Muscle of leg (tissue), 11 donors: ENCODE data around the gene KANSL1. TPM values are rescaled to one million over a fixed set of nuclear protein-coding genes. Genes with fewer than 3 reads are reported as not detected.

Source experiments
- DNase-seq: peaks from one replicate; pipeline ENCODE4 v3.0.0; 2013
- H3K27ac ChIP-seq: one replicate; pipeline ENCODE4 v1.5.1; 2013; ENCODE audit warnings: mild to moderate bottlenecking, low read length, control low read depth
- H3K27me3 ChIP-seq: one replicate; pipeline ENCODE4 v1.6.1; 2013; ENCODE audit warnings: low read length; ENCODE audit not compliant: control insufficient read depth, insufficient read depth
- H3K36me3 ChIP-seq: one replicate; pipeline ENCODE4 v1.6.1; 2013; ENCODE audit warnings: low read length; ENCODE audit not compliant: control insufficient read depth, insufficient read depth
- H3K4me1 ChIP-seq: one replicate; pipeline ENCODE4 v1.6.1; 2013; ENCODE audit warnings: low read length; ENCODE audit not compliant: control insufficient read depth, insufficient read depth
- H3K4me3 ChIP-seq: one replicate; pipeline ENCODE4 v1.5.1; 2013; ENCODE audit warnings: low read length, control low read depth
- H3K9me3 ChIP-seq: replicated peaks from 2 replicates; pipeline ENCODE4 v1.6.1; 2013; ENCODE audit warnings: low read depth, low read length; ENCODE audit not compliant: control insufficient read depth
- WGBS: methylation state at CpG from one replicate; pipeline ENCODE4 v1.1.5; 2013; ENCODE audit warnings: missing lambda C conversion rate; ENCODE audit not compliant: insufficient coverage; 5-methylcytosine and 5-hydroxymethylcytosine counted together
- polyA plus RNA-seq, 8 donors: library from polyadenylated mRNA; unstranded; fragments of 120-200 nt; gene quantifications; one replicate each; pipeline versions ENCODE4 v1.2.1 to v1.2.3, GENCODE V29; 2013; ENCODE audit warnings: inconsistent platforms in 1 of 8, low replicate concordance in 1 of 8; ENCODE audit not compliant: insufficient read length in 8 of 8, insufficient read depth in 1 of 8
- total RNA-seq: library from RNA; stranded (reverse); fragments of 120-200 nt; gene quantifications from one replicate; pipeline ENCODE4 v1.2.4, GENCODE V29; 2013

The KANSL1 gene
- total and polyA plus RNA-seq, 9 donors: 27.9 to 76.6 (median 32.2) TPM

DNA sequence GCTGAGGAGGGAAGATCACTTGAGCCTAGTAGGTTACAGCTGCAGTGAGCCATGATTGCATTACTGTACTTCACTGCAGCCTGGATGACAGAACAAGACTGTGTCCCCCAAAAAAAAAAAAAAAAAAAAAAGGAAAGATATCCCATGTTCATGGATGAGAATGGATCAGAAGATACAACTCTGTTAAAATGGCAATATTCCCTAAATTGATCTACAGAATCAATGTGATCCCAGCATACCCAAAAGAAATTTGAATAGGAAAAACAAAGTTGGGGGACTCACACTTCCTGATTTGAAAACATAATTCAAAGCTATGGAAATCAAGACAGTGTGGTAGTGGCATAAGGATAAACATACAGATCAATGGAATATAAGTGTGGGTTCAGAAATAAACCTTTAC is 12.7 kb upstream of the KANSL1 start:
- Histone ChIP-seq H3K36me3 (no peaks in the 10 kb centered on the region), H3K4me3 (no peak overlapping the region), H3K27me3 (no peaks in the 10 kb centered on the region), H3K27ac (no peak overlapping the region), H3K4me1 (no peaks in the 10 kb centered on the region), H3K9me3 (peaks cover 8% of the 10 kb centered on the region)
- no peak for DNase-seq

DNA sequence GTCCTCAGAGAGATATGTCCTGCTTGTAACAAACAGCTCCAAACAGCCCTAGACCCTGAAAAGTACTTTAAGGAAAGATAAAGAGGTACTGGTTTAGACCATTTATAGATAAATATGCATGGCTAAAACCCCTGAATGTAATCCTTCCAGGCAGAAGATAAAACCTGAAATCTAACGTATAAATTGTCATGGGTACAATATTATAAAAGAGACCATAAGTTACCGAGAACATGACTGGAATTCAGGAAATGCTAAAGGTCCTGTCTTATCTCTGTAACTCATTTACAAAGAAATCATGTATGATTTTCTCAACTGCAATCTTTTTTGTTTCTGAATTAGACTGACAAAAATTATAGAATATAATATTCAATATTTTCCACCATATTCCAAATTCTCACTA is 9.2 kb upstream of the KANSL1 start:
- no peak for DNase-seq
- Histone ChIP-seq H3K4me1 (no peaks in the 10 kb centered on the region), H3K36me3 (no peaks in the 10 kb centered on the region), H3K4me3 (no peak overlapping the region), H3K27ac (no peak overlapping the region), H3K9me3 (peaks cover 8% of the 10 kb centered on the region), H3K27me3 (no peaks in the 10 kb centered on the region)
- no CpG with 5 or more reads among the region's 2 CpGs for WGBS

DNA sequence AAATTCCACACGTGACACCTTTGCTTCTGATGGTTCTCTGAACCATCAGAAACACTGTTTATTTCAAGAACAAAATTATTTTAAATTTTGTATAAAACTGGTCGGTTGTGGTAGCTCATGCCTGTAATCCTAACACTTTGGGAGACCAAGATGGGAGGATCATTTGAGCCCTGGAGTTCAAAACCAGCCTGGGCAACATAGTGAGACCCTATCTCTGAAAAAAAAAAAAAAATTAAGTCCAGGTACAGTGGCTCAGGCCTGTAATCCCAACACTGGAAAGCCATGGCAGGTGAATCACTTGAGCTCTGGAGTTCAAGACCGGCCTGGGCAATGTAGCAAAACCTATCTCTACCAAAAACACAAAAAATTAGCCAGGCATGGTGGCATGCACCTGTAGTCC is 8.3 kb upstream of the KANSL1 start:
- Histone ChIP-seq H3K36me3 (no peaks in the 10 kb centered on the region), H3K9me3 (peaks cover 8% of the 10 kb centered on the region), H3K27me3 (no peaks in the 10 kb centered on the region), H3K27ac (no peak overlapping the region), H3K4me3 (no peak overlapping the region), H3K4me1 (no peaks in the 10 kb centered on the region)
- no peak for DNase-seq
- 100% methylated on average over 1 of the region's 3 CpGs for WGBS

DNA sequence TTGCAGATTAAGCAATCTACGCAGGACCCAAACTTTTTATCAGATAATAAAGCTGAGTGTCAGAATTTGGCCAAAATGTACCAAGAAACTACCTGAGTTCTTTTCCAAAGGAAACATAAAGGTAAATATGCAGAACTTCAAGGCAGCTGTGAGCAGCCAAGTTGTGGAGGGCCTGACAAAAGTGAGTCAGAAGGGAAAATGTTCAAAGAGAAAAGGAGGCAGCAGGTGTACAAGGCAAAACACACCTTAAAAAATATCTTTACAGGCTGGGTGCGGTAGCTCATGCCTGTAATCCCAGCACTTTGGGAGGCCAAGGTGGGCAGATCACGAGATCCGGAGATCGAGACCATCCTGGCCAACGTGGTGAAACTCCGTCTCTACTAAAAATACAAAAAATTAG is 7.0 kb upstream of the KANSL1 start:
- WGBS: 96% methylated on average over 5 of the region's 7 CpGs
- Histone ChIP-seq H3K9me3 (no peaks in the 10 kb centered on the region), H3K4me3 (no peak overlapping the region), H3K4me1 (no peaks in the 10 kb centered on the region), H3K27ac (no peak overlapping the region), H3K27me3 (no peaks in the 10 kb centered on the region), H3K36me3 (no peaks in the 10 kb centered on the region)
- DNase-seq: no peak

DNA sequence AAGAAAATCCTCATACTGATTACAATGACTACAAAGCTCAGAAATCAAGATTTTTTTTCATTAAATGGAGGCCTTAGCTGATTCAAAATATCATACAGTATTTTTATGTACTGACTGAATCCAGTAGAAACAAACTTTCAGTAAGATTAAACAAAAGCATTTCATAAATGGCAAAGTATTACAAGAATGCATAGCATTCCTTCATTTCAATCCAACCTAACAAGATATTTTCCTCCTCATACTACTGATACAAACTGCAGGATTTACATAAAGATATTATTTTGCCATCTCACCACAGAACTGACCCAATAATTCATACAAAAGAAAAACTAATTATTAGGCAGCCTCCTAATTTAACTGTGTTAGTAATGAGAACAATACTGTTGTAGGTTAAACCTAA is 6.2 kb upstream of the KANSL1 start:
- Histone ChIP-seq H3K27ac (no peak overlapping the region), H3K4me1 (no peaks in the 10 kb centered on the region), H3K4me3 (no peak overlapping the region), H3K27me3 (no peaks in the 10 kb centered on the region), H3K36me3 (no peaks in the 10 kb centered on the region), H3K9me3 (no peaks in the 10 kb centered on the region)
- no peak for DNase-seq

DNA sequence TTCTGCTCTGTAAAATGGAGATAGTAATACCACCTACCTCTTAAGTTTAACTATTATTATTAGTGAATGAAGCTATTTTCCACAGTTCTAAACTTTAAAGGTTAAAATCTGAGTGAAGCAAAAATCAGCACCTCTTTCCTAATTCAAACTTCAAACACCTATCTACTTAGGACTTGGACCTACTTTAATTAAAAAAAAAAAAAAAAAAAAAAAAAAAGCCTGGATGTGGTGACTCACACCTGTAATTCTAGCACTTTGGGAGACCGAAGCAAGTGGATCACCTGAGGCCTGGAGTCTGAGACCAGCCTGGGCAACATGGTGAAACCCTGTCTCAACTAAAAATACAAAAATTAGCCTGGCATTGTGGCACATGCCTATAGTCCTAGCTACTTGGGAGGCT is 5.0 kb upstream of the KANSL1 start:
- Histone ChIP-seq H3K27ac (no peak overlapping the region), H3K4me3 (no peak overlapping the region), H3K36me3 (no peaks in the 10 kb centered on the region), H3K27me3 (no peaks in the 10 kb centered on the region), H3K4me1 (peaks cover 2% of the 10 kb centered on the region), H3K9me3 (no peaks in the 10 kb centered on the region)
- WGBS: no CpG with 5 or more reads among the region's 1 CpG
- DNase-seq: no peak

DNA sequence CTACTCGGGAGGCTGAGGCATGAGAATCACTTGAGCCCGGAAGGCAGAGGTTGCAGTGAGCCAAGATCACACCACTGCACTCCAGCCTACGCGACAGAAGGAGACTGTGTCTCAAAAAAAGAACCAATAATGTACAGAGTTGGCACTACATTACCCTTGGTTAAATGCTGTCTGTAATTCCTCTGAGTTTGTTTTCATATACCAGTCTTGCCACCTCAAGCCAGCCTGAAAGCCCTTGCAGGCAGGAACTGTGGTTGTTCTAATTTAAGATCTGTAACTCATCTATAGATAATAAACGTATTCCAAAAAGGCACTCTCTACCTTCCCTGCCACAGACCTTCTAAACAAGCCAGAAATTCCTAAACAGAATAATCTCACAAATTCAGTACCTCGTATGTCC is 4.3 kb upstream of the KANSL1 start:
- H3K4me1 ChIP-seq: peaks cover 2% of the 10 kb centered on the region
- DNase-seq: no peak
- 95% methylated on average over 2 of the region's 6 CpGs for WGBS
- no peak overlapping the region for H3K4me3 ChIP-seq
- H3K9me3 ChIP-seq: no peaks in the 10 kb centered on the region
- H3K27ac ChIP-seq: no peak overlapping the region
- no peaks in the 10 kb centered on the region for H3K36me3 ChIP-seq
- H3K27me3 ChIP-seq: no peaks in the 10 kb centered on the region

DNA sequence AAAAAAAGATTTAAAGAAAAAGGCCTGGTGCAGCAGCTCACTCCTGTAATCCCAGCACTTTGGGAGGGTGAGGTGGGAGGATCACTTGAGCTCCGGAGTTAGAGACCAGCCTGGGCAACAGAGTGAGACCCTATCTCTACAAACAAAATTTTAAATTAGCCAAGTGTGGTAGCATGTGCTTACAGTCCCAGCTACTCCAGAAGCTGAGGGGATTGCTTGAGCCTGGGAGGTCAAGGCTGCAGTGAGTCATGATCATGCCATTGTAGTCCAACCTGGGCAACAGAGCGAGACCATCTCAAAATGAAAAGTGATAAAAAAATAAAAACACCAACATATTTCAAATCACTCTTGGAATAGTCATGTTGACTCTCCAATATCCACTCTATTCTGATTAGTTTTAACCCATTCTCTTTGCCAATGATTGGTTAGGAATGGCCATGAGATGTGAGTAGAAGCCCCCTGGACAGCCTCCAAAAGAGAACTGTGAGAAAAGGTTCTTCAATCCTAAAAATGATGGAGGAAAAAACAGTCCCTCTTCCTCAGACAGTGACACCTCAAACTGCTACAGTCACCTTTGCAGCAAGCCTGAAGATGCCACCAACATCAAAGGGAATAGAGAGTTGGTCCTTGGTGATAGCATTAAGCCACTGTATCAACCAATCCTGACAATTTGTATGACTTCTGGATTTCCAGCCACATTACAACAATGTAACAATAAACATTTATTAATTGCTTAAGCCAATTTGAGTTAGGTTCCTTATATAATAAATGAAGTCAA is 2.9 kb upstream of the KANSL1 start:
- Histone ChIP-seq H3K27ac (no peak overlapping the region), H3K4me1 (peaks cover 2% of the 10 kb centered on the region), H3K36me3 (no peaks in the 10 kb centered on the region), H3K4me3 (no peak overlapping the region), H3K9me3 (no peaks in the 10 kb centered on the region), H3K27me3 (no peaks in the 10 kb centered on the region)
- no peak for DNase-seq
- no CpG with 5 or more reads among the region's 2 CpGs for WGBS

DNA sequence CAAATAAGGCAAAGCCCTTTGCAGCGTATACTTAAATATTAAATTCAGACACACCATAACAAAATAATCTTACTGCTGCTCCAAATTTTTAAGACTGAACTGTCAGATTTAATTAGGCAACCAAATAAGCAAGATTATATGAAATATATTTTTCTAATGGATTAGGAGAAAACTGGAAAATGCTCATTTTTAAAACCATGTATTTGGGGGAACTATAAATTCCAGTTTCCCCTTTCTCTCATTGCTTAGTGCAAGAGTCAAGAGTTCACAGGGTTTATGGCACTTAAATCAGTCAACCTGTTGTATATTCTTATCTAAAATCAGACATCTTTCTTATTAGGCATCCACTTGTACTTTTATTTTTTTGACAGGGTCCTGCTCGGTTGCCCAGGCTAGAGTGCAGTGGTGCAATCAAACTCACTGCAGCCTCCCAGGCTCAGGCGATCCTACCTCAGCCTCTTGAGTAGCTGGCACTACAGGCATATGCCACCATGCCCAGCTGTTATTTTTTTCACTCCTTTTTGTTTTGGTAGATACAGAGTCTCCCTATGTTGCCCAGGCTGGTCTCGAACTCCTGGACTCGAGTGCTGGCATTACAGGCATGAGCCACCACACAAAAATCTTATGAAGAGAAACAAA is 2.1 kb upstream of the KANSL1 start:
- Histone ChIP-seq H3K9me3 (no peaks in the 10 kb centered on the region), H3K27me3 (no peaks in the 10 kb centered on the region), H3K4me1 (peaks cover 2% of the 10 kb centered on the region), H3K27ac (no peak overlapping the region), H3K4me3 (no peak overlapping the region), H3K36me3 (no peaks in the 10 kb centered on the region)
- DNase-seq: no peak
- WGBS: 91% methylated on average over 2 of the region's 5 CpGs

DNA sequence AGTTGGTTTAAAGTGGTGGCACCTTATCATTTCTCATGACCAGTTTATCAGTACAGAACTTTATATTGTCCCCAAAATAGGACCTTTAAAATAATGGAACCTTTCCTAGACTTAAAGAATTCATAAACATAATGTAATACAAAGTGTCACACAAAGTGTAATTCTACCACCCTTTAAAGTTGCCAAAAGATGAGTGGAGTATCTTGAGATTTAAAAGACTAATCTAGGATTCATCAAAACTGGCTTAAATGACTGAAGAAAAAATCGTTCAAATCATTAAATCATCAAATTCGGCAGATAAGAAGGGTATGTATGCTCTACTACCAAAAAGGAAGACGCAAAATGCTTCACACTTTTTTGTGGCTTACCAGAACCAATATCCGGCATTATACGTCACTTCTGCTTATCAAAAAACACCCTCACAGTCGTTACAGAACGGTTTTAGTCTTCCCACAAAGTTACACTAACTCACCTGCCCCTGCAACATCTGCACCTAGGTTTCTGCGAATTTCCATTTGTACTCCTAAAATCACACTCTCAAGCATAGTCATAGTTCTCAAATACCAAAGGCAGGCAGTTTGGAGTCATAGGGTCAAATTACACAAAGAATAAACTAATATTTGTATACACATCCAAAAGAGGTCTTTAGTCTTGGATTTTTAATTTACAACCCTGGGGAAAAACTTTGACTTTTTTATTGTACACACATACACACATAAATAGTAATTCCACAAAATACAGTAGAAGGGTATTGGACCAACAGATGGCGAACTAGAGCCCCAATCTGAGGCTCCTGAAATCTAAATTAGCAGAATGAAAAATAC is 1.4 kb upstream of the KANSL1 start:
- Histone ChIP-seq H3K4me1 (peaks cover 4% of the 10 kb centered on the region), H3K4me3 (peak overlapping the region; percentile 91), H3K27ac (peak overlapping the region; percentile 97), H3K27me3 (no peaks in the 10 kb centered on the region), H3K9me3 (no peaks in the 10 kb centered on the region), H3K36me3 (no peaks in the 10 kb centered on the region)
- 55% methylated on average over 6 of the region's 9 CpGs for WGBS
- peak; percentile 76 for DNase-seq
